Testis (tissue), 3 donors: Measurements from ENCODE around the gene BATF. TPM values are rescaled to one million over a fixed set of nuclear protein-coding genes. Genes with fewer than 3 reads are reported as not detected.

Source experiments
- DNase-seq: peaks from one replicate; pipeline ENCODE4 v3.0.0-alpha.2; 2019
- H3K27ac ChIP-seq, 2 donors: fragments of 200-600 bp; sonication (generic); one replicate each; pipeline ENCODE4 v1.5.1; 2019
- H3K27me3 ChIP-seq: fragments of 200-600 bp; sonication (generic); one replicate; pipeline ENCODE4 v1.5.1; 2019
- H3K36me3 ChIP-seq: fragments of 200-600 bp; sonication (generic); one replicate; pipeline ENCODE4 v1.5.1; 2017; ENCODE audit warnings: low read depth; ENCODE audit errors: missing control alignments
- H3K4me1 ChIP-seq: fragments of 200-600 bp; sonication (generic); one replicate; pipeline ENCODE4 v1.5.1; 2019
- H3K4me3 ChIP-seq, 2 donors: fragments of 200-600 bp; sonication (generic); one replicate each; pipeline ENCODE4 v1.5.1; 2017 to 2019
- H3K9me3 ChIP-seq: fragments of 200-600 bp; sonication (generic); one replicate; pipeline ENCODE4 v1.5.1; 2017
- CTCF ChIP-seq, 3 experiments: fragments of 450-650 bp in 2 of 3; fragments of 200-600 bp in 1 of 3; sonication (generic) in 1 of 3; IDR thresholded peaks; one replicate each; pipeline ENCODE4 v1.5.1; 2016 to 2019; ENCODE audit warnings: antibody characterized with exemption in 3 of 3, mild to moderate bottlenecking in 2 of 3, moderate library complexity in 1 of 3
- POLR2A ChIP-seq: fragments of 450-650 bp; IDR thresholded peaks from one replicate; pipeline ENCODE4 v1.6.1; 2017; ENCODE audit warnings: antibody characterized with exemption, mild to moderate bottlenecking, moderate library complexity
- WGBS, 2 donors: methylation state at CpG; one replicate each; pipeline ENCODE4 v1.1.5; 2018; 5-methylcytosine and 5-hydroxymethylcytosine counted together
- intact Hi-C: fragments of 100-400 bp; cut with DNase I; formaldehyde crosslinking; loops from one replicate; pipeline ENCODE4 v1.15.1; 2023; ENCODE audit warnings: low total_unique reads
- polyA plus RNA-seq: library from polyadenylated mRNA; stranded (reverse); fragments of 350-450 nt; fragmentation: Illumina TruSeq; extraction: RNeasy Lipid Tissue Mini Kit (QIAGEN cat#74804); gene quantifications from one replicate; pipeline ENCODE4 v1.2.3, GENCODE V29; 2014; ENCODE audit warnings: low read depth, low replicate concordance; ENCODE audit not compliant: insufficient read depth
- total RNA-seq, 2 donors: library from RNA; depleted of rRNA; stranded (reverse); fragments of >200 nt; gene quantifications; one replicate each; pipeline ENCODE4 v1.2.3, GENCODE V29; 2016

The BATF gene
- total and polyA plus RNA-seq, 3 donors from 2014 or later = 0.63 to 2.9 (median 1.5) TPM

- TF ChIP-seq CTCF (IDR thresholded peaks at IDR 0.05) (no peak), POLR2A (no peak)
- H3K27me3 ChIP-seq = no peaks in the 10 kb centered on the region
- H3K36me3 ChIP-seq = no peaks in the 10 kb centered on the region
- H3K9me3 ChIP-seq = no peaks in the 10 kb centered on the region
- H3K4me3 ChIP-seq = peak overlapping the region; percentile 47 to 55
- 8 to 12% methylated on average over 7 of the region's 7 CpGs for WGBS, 2 donors
- DNase-seq = no peak
- intact Hi-C loops = no loop called here
- H3K4me1 ChIP-seq = no peaks in the 10 kb centered on the region
- no peak overlapping the region for H3K27ac ChIP-seq
Measured at GRCh38 chr14:75515629-75515996, 6.7 kb upstream of the BATF start.

DNA sequence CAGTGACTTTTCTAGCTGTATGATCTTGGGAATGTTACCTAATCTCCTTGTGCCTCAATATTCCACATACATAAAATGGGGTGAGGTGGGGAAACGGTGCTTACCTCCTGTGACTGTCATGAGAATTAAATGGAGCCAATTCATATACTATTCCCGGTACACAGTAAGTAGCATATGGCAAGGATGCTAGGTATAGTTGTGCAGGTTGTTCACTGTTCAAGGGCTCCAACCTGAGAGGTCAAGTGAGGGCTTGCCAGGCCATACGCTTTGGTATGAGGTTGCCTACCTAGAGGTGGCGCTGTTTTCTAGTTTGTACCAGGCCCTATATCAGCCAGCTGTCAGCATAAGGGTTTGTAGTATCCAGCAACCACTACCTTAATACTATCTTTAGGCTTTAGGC, 3.6 kb upstream of the BATF start:
- H3K4me3 ChIP-seq = no peak overlapping the region
- intact Hi-C loops = no loop called here
- H3K27ac ChIP-seq = no peak overlapping the region
- no peak for DNase-seq
- no peaks in the 10 kb centered on the region for H3K9me3 ChIP-seq
- no peaks in the 10 kb centered on the region for H3K36me3 ChIP-seq
- WGBS, 2 donors = 73 to 88% methylated on average over 4 of the region's 4 CpGs
- TF ChIP-seq POLR2A (no peak), CTCF (IDR thresholded peaks at IDR 0.05) (no peak)
- no peaks in the 10 kb centered on the region for H3K27me3 ChIP-seq
- no peaks in the 10 kb centered on the region for H3K4me1 ChIP-seq

DNA sequence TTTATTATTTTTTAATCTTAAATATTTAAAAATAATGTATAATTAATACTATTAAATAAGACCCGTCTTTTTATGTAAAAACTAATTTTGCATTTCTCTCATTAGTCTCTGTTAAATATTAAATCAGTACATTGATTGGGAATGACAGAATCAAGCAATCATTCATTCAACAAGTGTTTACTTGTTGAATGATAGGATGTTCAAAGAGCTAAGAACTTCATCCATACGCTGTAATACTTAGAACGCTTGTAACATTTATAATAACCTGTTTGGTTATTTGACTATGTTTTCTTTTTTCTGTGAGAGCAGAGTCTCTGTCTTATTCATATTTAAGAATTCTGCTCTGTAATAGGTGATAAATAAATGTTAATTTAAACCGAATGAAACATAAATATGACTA, 2.9 kb upstream of the BATF start:
- intact Hi-C loops = no loop called here

GRCh38 chr14:75519826-75520728, 2.2 kb upstream of the BATF start:
- Histone ChIP-seq H3K4me3 (no peak overlapping the region), H3K9me3 (no peaks in the 10 kb centered on the region), H3K36me3 (no peaks in the 10 kb centered on the region), H3K27ac (no peak overlapping the region), H3K27me3 (no peaks in the 10 kb centered on the region), H3K4me1 (no peaks in the 10 kb centered on the region)
- intact Hi-C loops = no loop called here
- no peak for TF ChIP-seq POLR2A
- no peak for TF ChIP-seq CTCF (IDR thresholded peaks at IDR 0.05)
- no peak for DNase-seq
- WGBS, 2 donors = 91 to 98% methylated on average over 11 of the region's 11 CpGs

More for the DNA sequence above, 2.9 kb upstream of the BATF start:
- H3K36me3 ChIP-seq = no peaks in the 10 kb centered on the region
- no peaks in the 10 kb centered on the region for H3K4me1 ChIP-seq
- H3K27ac ChIP-seq = no peak overlapping the region
- H3K27me3 ChIP-seq = no peaks in the 10 kb centered on the region
- TF ChIP-seq CTCF (IDR thresholded peaks at IDR 0.05) = no peak
- no peak for TF ChIP-seq POLR2A
- 93 to 95% methylated on average over 4 of the region's 4 CpGs for WGBS, 2 donors
- H3K9me3 ChIP-seq = no peaks in the 10 kb centered on the region
- no peak overlapping the region for H3K4me3 ChIP-seq
- DNase-seq = no peak

DNA sequence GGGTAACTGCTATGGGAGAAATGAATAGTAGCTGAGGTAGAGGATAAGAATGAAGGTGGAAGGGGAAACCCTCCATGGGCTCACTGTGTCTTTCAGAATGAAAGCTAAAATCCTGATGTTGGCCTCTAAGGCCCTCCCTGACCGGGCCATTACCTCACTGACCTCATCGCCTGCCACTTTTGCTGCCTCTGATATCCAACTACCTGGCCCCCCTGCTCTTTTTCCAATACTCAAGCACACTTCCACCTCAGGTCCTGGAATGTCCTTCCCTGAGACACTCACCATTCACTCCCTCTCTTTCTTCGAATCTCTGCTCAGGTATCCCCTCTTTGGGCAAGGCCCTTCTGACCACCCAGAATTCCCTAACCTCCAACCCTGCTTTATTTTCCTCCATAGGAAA, 1.4 kb upstream of the BATF start:
- Histone ChIP-seq H3K27ac (no peak overlapping the region), H3K36me3 (no peaks in the 10 kb centered on the region), H3K4me3 (no peak overlapping the region), H3K4me1 (no peaks in the 10 kb centered on the region), H3K9me3 (no peaks in the 10 kb centered on the region), H3K27me3 (no peaks in the 10 kb centered on the region)
- WGBS, 2 donors = 94 to 98% methylated on average over 3 of the region's 3 CpGs
- intact Hi-C loops = no loop called here
- no peak for TF ChIP-seq CTCF (IDR thresholded peaks at IDR 0.05)
- no peak for TF ChIP-seq POLR2A
- no peak for DNase-seq
